Activated CD8-positive, alpha-beta memory T cell treated with anti-CD3 and anti-CD28 coated beads, Interleukin-2, amount 50 U/mL, for 1 hour (primary cell): ENCODE data around the gene SP1.
"Not testable (repeated sequence)": the region's sequence is repeated elsewhere in the genome, so short reads cannot be mapped to it uniquely, and the experiment has no call there.

Source experiments
- DNase-seq: peaks from one replicate; pipeline ENCODE4 v3.0.0-alpha.2; 2020; ENCODE audit errors: extremely low read depth

SP1 gene

DNA sequence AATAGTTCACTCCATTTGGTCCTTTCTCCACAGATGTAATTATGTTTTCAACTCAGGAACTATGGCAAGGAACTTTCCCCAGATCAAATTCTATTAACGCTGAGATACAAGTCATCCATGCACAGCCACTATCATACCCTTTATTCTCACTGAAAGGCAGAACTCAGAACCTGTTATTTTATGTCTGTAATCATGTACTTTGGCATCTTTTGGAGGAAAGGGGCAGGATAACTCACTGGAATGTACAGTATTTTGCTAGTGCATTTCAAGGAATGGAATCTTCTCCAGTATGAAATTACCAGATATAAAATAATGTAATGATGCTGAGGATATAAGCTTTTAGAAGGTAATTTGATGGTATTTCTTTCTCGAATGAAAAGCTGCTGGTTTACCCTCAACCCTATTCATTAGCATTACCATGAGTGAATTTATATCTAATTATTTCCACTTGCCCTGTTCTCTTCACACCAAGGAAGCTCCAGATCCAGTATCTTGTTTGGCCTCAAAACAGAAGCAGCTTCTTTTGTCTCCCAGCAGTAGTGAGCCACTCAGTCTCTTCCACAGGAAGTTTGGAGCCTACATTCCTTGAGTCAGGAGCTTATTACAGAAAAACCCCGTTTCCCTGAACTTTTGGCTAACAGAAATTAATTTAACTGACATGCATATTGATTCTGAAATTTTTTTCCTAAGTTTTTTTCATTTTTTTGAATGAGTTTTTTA, 33.7 kb downstream of the SP1 start:
- DNase-seq: no peak

DNA sequence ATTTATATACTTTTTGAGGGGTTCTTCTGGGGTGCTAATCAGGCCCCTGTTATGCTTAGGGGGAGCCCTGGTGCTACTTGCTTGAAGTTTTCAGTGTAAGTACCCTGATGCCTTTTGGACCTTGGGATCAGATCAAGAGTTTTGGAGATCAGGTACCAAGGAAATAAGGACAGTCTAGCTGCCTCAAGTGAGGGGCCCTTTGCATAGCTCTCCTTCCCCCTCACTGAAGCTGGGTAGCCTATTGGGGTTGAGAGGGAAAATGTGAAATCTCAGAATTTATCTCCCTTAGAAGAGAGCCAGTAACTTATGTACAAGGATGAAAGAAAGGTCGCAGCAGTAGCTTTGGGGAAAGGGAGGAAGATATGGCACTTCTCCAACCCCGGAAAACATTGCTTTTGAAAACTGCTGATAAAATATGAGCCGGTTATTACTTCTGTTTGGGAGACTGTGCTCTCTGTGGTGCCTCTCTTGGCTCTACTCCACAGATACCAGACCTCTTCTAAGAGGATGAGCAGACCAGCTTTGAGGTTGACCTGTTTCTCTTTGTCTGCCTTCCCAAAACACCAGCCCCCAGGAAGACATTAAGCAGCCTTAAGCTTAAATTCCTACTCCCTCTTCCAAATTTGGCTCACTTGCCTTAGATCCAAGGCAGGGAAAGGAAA, 34.9 kb downstream of the SP1 start:
- DNase-seq: no peak

DNA sequence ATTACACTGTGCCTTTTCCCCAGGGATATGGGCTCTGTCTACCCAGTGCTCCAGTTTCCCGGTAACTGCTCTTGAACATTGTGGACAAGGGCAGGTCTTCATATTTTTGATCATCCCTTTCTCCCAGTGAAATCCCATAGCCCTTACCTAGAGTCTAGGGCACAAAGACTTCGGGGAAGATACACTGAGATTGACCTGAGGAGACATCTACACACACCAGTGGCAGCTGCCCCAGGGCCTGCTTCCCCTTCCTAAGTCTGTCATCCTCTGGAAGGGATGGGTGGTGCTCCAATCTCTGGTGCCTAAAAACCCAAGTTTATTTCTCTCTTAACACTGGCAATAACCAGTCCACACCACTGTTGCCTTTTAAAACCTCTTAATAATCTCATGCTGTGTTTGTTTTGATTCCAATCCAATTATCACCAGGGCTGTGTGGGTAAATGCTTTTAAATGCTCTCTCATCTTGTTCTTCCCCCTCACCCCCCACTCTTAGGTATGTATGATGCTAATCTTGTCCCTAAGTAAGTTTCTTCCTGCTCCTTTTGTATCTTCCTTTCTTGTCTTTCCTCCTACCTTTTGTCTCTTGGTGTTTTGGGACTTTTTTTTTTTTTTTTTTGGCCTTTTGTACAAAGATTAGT, 35.9 kb downstream of the SP1 start:
- DNase-seq: not testable (repeated sequence)

DNA sequence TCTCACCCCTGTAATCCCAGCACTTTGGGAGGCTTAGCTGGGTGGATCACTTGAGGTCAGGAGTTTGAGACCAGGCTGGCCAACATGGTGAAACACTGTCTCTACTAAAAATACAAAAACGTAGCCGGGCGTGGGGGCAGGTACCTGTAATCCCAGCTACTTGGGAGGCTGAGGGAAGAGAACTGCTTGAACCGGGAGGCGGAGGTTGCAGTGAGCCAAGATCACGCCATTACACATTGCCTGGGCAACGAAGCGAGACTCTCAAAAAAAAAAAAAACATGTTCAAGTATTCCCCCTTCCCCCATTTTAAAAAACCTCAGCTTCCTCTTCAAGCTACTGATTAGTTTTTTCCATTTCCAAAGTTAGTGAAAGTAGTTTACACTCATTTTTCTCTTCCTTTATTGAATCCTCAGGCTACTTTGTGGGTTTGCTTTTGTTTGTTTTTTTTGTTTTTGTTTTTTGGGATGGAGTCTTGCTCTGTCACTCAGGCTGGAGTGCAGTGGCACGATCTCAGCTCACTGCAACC, 37.4 kb downstream of the SP1 start:
- DNase-seq: not testable (repeated sequence)

DNA sequence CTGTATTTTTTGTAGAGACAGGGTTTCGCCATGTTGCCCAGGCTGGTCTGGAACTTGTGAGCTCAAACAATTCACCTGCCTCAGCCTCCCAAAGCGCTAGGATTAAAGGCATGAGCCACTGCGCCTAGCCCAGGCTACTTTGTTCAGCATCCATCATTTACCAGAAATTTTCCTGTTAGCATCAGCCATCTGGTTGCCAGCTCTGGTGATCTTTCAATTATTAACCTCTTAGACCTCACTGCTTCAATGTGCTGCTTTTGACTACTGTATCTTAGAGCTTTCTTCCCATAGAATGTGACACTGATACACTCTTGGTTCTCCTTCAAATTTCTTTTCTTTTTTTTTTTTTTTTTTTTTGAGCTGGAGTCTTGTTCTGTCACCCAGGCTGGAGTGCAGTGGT, 38.2 kb downstream of the SP1 start:
- no peak for DNase-seq

DNA sequence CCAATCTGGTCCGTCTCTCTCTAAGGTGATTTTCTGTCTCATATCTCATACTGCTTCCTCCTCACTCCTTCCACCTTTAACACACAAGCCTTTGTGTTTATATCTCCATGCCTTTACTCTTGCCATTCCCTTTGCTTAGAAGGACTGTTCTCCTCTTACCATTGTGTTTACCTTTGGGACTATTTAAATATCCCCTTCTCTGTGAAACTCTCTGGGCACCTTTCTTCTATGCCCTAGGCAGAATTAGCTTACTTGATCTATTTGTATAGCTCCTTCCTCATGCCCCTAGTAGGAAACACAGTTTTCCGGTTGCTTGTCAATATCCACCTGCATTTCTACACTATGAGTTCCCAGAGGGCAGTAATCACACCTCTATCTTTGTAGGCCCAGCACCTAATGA, 39.8 kb downstream of the SP1 start:
- no peak for DNase-seq

DNA sequence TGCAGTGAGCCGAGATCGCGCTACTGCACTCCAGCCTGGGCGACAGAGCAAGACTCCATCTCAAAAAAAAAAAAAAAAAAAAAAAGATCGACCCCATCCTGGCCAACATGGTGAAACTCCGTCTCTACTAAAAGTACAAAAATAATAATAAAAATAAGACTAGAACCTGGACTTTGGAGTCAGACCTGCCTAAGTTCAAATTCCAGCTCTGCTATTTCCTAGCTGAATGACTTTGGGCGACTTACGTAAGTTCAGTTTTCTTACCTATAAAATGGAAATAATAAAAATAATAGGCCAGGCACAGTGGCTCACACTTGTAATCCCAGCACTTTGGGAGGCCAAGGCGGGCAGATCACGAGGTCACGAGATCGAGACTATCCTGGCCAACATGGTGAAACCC, 42.3 kb downstream of the SP1 start:
- DNase-seq: not testable (repeated sequence)

DNA sequence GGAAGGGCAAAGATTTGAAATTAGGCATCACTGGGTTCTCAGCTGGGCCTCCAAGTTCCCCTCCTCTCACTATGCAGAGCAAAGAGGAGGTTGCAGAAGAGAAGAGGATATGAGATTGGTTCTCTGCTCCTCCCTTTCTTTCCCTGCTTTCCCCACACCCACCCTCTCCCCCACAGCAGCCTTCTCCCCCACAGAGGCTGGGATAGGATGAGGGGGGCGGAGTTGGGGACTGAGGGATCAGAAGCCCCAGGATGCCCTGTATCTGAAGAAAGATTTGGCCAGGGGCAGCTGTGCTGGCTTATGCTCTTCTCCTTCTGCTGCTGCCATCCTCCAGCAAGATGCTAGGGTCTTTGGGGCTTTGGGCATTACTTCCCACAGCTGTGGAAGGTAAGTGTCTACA, 43.6 kb downstream of the SP1 start, which contains the start of gene AMHR2:
AMHR2 (plus strand) TSS at position 259 of the 400 bp plus-strand sequence; CDS start at position 339, 80 bp downstream.
- no peak for DNase-seq

DNA sequence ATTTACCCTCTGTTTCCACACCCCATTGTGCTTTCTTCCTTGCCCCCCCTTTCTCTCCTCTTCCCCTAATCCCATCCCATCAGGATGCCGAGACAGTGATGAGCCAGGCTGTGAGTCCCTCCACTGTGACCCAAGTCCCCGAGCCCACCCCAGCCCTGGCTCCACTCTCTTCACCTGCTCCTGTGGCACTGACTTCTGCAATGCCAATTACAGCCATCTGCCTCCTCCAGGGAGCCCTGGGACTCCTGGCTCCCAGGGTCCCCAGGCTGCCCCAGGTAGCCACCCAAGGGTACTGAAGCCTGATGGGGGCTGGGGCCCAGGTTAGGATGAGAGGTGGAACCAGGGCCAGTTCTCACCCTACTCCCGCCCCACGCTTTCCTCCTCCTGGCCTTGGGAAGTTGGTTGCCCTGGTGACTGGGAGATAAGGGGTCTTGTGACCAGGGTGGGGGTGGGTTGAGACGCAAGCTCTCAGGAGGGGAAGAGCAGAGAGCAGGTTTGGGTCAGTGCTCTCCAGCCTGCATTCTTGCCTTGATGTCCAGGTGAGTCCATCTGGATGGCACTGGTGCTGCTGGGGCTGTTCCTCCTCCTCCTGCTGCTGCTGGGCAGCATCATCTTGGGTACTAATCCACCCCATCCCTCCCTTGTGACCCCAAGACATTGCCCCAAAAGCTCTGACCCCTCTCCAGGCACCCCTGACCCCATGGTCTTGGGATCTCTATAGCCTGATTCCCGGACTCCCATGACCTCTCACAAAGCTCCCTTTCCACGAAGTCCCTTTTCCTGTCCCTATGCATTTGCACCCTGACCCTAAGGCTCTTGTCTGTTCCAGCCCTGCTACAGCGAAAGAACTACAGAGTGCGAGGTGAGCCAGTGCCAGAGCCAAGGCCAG, 44.9 kb downstream of the SP1 start:
- no peak for DNase-seq

DNA sequence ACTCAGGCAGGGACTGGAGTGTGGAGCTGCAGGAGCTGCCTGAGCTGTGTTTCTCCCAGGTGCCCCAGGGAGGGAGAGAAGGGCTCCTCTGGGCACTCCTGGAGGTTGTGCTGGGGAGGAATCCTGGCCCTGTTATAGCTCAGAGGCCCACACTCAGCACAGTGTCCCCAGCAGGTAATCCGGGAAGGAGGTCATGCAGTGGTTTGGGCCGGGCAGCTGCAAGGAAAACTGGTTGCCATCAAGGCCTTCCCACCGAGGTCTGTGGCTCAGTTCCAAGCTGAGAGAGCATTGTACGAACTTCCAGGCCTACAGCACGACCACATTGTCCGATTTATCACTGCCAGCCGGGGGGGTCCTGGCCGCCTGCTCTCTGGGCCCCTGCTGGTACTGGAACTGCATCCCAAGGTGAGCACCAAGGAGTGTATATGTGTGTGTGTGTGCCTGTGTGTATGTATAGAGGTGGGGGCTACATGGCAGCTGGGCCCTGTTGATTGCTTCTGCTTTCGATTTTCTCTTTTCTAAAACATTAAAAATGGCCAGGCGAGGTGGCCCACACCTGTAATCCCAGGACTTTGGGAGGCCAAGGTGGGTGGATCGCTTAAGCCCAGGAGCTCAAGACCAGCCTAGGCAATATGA, 45.7 kb downstream of the SP1 start:
- no peak for DNase-seq

DNA sequence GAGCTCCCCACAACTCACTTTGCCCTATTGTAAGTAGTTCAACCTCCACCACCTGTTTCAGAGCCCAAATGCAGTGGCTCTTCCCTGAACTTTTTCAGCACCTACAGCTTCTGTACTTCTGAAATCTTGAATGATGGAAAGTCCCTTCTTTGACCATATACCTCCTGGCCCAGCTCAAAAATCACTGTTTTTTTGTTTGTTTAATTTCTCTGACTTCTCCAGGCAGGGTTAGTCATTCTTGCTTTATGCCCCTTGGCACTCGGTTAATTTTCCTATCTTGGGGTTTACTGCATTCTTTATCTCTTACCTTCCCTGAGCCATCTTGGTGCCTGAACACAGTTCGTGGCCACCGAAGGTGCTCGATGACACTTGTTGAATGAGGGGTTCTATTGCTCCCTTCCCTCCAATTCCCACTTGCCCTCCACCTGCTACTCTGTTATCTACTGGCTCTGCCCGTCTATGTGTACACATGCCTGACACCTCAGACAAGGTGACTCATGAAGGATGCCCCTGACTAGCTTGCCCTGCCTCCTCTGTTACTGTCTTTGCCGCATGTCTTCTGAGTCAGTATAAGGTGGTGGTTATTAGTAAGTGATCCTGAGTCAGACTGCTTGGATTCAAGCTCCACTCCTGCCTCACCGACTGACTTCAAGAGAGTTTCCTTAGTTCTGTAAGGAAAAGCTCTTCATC, 48.1 kb downstream of the SP1 start:
- no peak for DNase-seq

DNA sequence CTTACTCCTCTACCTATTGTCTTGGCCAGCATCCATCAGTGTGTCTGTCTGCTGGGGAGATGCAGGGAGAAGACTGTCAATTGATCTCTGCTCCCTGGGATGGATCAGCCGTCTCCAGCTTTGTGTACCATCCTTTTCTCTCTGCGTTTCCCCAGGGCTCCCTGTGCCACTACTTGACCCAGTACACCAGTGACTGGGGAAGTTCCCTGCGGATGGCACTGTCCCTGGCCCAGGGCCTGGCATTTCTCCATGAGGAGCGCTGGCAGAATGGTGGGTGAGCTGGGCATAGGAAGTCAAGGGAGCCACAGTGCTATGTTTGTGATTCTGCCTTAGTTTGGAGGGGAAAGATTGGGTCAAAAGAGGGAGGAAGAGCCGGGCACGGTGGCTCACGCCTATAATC, 48.8 kb downstream of the SP1 start:
- no peak for DNase-seq

DNA sequence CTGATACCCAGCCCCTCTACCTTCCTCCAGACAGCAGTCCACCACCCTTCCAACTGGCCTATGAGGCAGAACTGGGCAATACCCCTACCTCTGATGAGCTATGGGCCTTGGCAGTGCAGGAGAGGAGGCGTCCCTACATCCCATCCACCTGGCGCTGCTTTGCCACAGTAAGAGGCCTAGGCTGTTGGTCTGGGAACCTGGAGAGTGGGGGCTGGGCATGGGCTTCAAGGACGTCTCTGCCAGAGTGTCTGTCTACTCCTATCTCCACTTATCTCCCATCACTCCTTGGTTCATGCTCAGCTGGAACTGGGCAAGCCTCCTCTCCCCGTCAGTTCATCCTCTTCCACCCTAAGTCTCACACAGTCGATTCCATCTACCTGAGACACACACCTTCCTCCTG, 50.1 kb downstream of the SP1 start:
- DNase-seq: no peak

DNA sequence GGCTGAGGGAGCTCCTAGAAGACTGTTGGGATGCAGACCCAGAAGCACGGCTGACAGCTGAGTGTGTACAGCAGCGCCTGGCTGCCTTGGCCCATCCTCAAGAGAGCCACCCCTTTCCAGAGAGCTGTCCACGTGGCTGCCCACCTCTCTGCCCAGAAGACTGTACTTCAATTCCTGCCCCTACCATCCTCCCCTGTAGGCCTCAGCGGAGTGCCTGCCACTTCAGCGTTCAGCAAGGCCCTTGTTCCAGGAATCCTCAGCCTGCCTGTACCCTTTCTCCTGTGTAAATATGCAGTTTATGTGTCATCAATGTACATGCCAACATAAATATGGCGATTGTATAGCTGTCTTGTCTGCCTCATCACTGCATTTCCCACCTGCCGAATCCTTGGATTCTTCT, 51.2 kb downstream of the SP1 start:
- DNase-seq: no peak

DNA sequence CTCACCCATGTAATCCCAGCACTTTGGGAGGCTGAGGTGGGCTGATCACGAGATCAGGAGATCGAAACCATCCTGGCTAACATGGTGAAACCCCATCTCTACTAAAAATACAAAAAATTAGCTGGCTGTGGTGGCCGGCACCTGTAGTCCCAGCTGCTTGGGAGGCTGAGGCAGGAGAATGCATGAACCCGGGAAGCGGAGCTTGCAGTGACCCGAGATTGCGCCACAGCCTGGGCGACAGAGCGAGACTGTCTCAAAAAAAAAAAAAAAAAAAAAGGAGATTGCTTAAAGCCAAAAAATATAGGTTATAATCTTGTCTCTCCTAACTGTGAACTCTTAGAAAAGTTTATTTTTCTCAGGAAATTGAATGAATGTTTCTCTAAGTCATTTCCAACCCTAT, 55.4 kb downstream of the SP1 start:
- DNase-seq: not testable (repeated sequence)

DNA sequence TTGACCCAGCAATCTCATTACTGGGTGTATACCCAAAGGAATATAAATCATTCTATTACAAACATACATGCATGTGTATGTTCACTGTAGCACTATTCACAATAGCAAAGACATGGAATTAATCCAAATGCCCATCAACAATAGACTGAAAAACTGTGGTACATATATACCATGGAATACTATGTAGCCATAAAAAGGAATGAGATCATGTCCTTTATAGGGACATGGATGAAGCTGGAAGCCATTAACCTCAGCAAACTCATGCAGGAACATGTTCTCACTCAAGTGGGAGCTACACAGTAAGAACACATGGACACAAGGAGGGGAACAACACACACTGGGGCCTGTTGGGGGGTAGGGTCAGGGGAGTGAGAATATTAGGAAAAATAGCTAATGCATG, 59.6 kb downstream of the SP1 start:
- DNase-seq: not testable (repeated sequence)

DNA sequence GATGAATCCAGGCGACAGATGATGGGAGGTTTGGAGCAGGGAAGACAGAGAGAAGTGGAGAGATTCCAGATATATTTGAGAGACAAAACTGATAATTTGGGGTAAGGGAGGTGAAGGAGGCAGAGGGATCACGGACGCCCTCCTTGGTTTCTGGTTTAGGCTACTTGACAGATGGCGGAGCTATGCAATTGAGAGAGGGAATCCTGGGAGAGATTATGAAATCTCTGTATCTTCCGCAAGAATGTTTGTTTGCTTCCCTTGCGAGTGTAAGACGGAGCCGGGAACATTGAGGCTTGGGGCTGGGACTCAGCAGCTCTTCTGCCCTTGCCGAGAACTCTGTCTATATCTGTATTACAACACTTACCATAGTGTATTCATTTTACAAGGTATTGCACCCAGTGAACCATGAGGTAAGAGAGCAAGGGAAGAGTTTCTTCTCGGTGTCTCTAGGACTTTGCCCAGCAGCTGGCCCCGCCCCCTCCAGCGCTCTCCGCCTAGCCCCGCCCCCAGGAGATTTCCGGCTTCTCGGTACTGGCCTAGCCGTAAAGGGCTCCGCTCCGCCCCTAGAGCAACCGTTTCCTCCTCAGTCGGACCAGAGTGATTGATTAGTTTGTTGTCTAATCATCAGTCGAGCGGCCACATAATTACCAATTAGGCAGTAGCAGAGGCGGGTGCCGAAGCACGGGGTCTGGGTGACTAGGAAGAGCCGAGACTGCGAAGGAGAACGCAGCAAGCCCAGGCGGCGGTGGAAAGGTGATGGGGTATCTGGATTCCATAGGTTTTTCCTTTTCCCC, 61.3 kb downstream of the SP1 start, which contains the start of gene PRR13:
PRR13 (plus strand) TSS at position 695 of the 794 bp plus-strand sequence. CDS start 981 bp downstream, outside the sequence.
- DNase-seq: peak; percentile 97

DNA sequence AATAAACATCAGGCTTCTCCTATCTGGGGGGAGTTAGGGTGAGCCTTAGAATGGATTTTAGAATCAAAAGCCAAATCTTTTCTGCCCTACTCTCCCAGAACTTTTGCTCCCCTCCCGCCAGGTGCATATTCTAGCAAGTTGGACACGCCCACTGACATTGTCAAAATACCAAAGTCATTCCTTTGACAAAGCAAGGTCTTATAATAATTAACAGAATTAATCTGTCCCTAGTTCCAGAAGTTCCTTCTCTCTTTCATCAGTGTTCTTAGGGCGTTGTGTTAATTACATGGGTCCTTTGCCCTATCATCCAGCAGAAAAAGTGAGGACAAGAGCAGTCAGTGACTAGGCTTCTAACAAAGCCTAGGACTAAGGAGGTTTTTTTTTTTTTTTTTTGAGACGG, 64.0 kb downstream of the SP1 start:
- DNase-seq: no peak

DNA sequence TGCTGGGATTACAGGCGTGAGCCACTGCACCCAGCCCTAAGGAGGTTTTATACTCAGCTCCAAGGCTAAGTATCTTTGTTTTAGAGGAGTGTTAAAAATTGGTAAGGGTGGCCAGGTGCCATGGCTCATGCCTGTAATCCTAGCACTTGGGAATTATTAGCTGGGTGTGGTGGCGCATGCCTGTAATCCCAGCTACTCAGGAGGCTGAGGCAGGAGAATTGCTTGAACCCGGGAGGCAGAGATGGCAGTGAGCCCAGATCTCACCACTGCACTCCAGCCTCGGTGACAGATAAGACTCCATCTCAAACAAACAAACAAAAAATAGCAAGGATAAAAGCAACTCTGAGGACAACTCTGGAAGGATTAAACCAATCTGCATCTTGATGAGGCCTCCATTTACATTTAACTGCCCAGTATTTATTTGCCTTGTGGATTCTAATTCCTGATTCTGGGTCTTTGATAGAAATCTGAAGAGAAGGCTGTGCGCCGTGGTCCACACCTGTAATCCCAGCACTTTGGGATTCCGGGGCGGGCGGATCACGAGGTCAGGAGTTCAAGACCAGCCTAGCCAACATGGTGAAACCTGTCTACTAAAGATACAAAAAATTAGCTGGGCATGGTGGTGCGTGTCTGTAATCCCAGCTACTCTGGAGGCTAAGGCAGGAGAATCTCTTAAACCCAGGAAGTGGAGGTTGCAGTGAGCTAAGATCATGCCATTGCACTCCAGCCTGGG, 64.8 kb downstream of the SP1 start:
- DNase-seq: not testable (repeated sequence)
